Measurements from ENCODE around the gene FCHO2. TPM values are rescaled to one million over a fixed set of nuclear protein-coding genes. Genes with fewer than 3 reads are reported as not detected.
A peak's percentile ranks its signal among the peaks of the same experiment; 100 is the strongest.
"Not testable (repeated sequence)": the region's sequence is repeated elsewhere in the genome, so short reads cannot be mapped to it uniquely, and the experiment has no call there.

The FCHO2 gene
- total RNA-seq, 1 donor from 2014 or later: 5.3 TPM

GRCh38 chr5:72956324-72957140 lies 691 bp downstream of the FCHO2 start:
- peak overlapping the region; percentile 92 for H3K4me3 Mint-ChIP-seq
- peaks cover 14% of the 10 kb centered on the region for H3K4me1 Mint-ChIP-seq
- intact Hi-C loops (cut with micrococcal nuclease): loop anchor here (1.0 to 5.0 kb wide), 5 partner anchors 246 to 1810 kb away; partner anchors contain the start of genes BDP1, BTF3, FOXD1 and GFM2
- H3K27ac Mint-ChIP-seq: peak overlapping the region; percentile 68
- H3K9me3 Mint-ChIP-seq: no peaks in the 10 kb centered on the region
- TF ChIP-seq CTCF (IDR thresholded peaks at IDR 0.05): no peak
- POLR2A ChIA-PET: interaction anchor here (0.6 to 1.0 kb wide), 4 partner anchors 108 to 637 kb away, joined by 3 to 14 read pairs (median 4); no protein-coding TSS in a partner anchor
- peak; percentile 55 for DNase-seq
- CTCF ChIA-PET: interaction anchor here (1.2 to 1.7 kb wide), 2 partner anchors 12 kb away, joined by 3 read pairs; no protein-coding TSS in a partner anchor
- peaks cover 19% of the 10 kb centered on the region for H3K27me3 Mint-ChIP-seq
- H3K36me3 Mint-ChIP-seq (ENCODE audit: low read depth): peaks cover 5% of the 10 kb centered on the region
- ATAC-seq (ENCODE audit: low read depth): peak; percentile 38

GRCh38 chr5:72957337-72957736 lies 1.5 kb downstream of the FCHO2 start:
- intact Hi-C loops (cut with micrococcal nuclease): loop anchor here (2.0 to 5.0 kb wide), 4 partner anchors 245 to 1809 kb away; partner anchors contain the start of genes BDP1, FOXD1, GFM2 and NSA2
- DNase-seq (no peak), ATAC-seq (ENCODE audit: low read depth) (no peak)
- Mint-ChIP-seq H3K4me3 (peak overlapping the region; percentile 11), H3K4me1 (peaks cover 14% of the 10 kb centered on the region), H3K27me3 (peaks cover 17% of the 10 kb centered on the region), H3K27ac (no peak overlapping the region), H3K9me3 (no peaks in the 10 kb centered on the region), H3K36me3 (ENCODE audit: low read depth) (peaks cover 5% of the 10 kb centered on the region)
- POLR2A ChIA-PET: interaction anchor here (0.7 kb wide), 1 partner anchor 111 kb away, joined by 4 read pairs; no protein-coding TSS in a partner anchor
- TF ChIP-seq CTCF (IDR thresholded peaks at IDR 0.05): no peak
- CTCF ChIA-PET: no interaction called here

- CTCF ChIA-PET: no interaction called here
- POLR2A ChIA-PET: no interaction called here
- H3K4me1 Mint-ChIP-seq: peaks cover 14% of the 10 kb centered on the region
- no peak overlapping the region for H3K4me3 Mint-ChIP-seq
- peaks cover 5% of the 10 kb centered on the region for H3K36me3 Mint-ChIP-seq (ENCODE audit: low read depth)
- TF ChIP-seq CTCF (IDR thresholded peaks at IDR 0.05): no peak
- intact Hi-C loops (cut with micrococcal nuclease): loop anchor here (5.0 kb wide), 3 partner anchors 243 to 1502 kb away; partner anchors contain the start of genes BDP1 and FOXD1
- no peak overlapping the region for H3K27ac Mint-ChIP-seq
- peaks cover 15% of the 10 kb centered on the region for H3K27me3 Mint-ChIP-seq
- ATAC-seq (ENCODE audit: low read depth): no peak
- DNase-seq: no peak
- H3K9me3 Mint-ChIP-seq: no peaks in the 10 kb centered on the region
Observed at GRCh38 chr5:72959257-72959656, 3.4 kb downstream of the FCHO2 start.

- ATAC-seq (ENCODE audit: low read depth); H3K9me3 Mint-ChIP-seq; CTCF ChIA-PET; DNase-seq; H3K4me3 Mint-ChIP-seq; H3K36me3 Mint-ChIP-seq (ENCODE audit: low read depth); H3K4me1 Mint-ChIP-seq; POLR2A ChIA-PET; intact Hi-C loops (cut with micrococcal nuclease); H3K27ac Mint-ChIP-seq; H3K27me3 Mint-ChIP-seq: not testable (repeated sequence)
Observed at GRCh38 chr5:72974481-72974880, 18.6 kb downstream of the FCHO2 start.

- H3K36me3 Mint-ChIP-seq (ENCODE audit: low read depth); CTCF ChIA-PET; POLR2A ChIA-PET; ATAC-seq (ENCODE audit: low read depth); DNase-seq; intact Hi-C loops (cut with micrococcal nuclease); H3K27ac Mint-ChIP-seq; H3K9me3 Mint-ChIP-seq; H3K4me3 Mint-ChIP-seq; H3K27me3 Mint-ChIP-seq; H3K4me1 Mint-ChIP-seq: not testable (repeated sequence)
Observed at GRCh38 chr5:72976810-72977209, 21.0 kb downstream of the FCHO2 start.

GRCh38 chr5:72985719-72986118 lies 29.9 kb downstream of the FCHO2 start:
- no peaks in the 10 kb centered on the region for H3K9me3 Mint-ChIP-seq
- CTCF ChIA-PET: no interaction called here
- TF ChIP-seq CTCF (IDR thresholded peaks at IDR 0.05): no peak
- ATAC-seq (ENCODE audit: low read depth) (no peak), DNase-seq (no peak)
- H3K27me3 Mint-ChIP-seq: no peaks in the 10 kb centered on the region
- H3K27ac Mint-ChIP-seq: no peak overlapping the region
- no peak overlapping the region for H3K4me3 Mint-ChIP-seq
- intact Hi-C loops (cut with micrococcal nuclease): no loop called here
- H3K36me3 Mint-ChIP-seq (ENCODE audit: low read depth): peaks cover 9% of the 10 kb centered on the region
- POLR2A ChIA-PET: no interaction called here
- no peaks in the 10 kb centered on the region for H3K4me1 Mint-ChIP-seq

Data from activated B cell treated with CpG ODN at 0.5 μM for 24 hours (primary cell).